HCT116 (cell line): ENCODE results near the gene UPP1. TPM values are rescaled to one million over a fixed set of nuclear protein-coding genes. Genes with fewer than 3 reads are reported as not detected.

Experiments
- ATAC-seq: fragments of 200-7000 bp; cut with Tn5 transposase; 2 replicates; pipeline ENCODE4 v1.9.1; 2020; ENCODE audit warnings: mild to moderate bottlenecking, moderate library complexity
- BruUV-seq: library from RNA; stranded (reverse); fragments of 400-500 nt; replicated peaks from 2 replicates; lab custom pipeline; 2021; lab: Mats Ljungman, UMichigan
- CTCF ChIA-PET: fragments of 300-600 bp; sonication (Branson Sonifier 250); formaldehyde crosslinking; loops from one replicate; lab custom pipeline; 2021; ENCODE audit warnings: antibody characterized with exemption; lab: Charles Lee
- POLR2A ChIA-PET: fragments of 300-600, 350-600 bp; sonication (Branson Sonifier 250); formaldehyde crosslinking; loops from one replicate; lab custom pipeline; 2021; ENCODE audit warnings: antibody characterized with exemption; lab: Charles Lee
- RAD21 ChIA-PET, 2 experiments: fragments of 300-600 bp; sonication (Branson Sonifier 250); formaldehyde crosslinking; loops; one replicate each; lab custom pipeline; 2023; ENCODE audit warnings: low total read pairs in 2 of 2; ENCODE audit not compliant: uncharacterized antibody in 2 of 2, unreplicated experiment in 2 of 2, low non-redundant PET in 1 of 2; lab: Charles Lee
- DNase-seq: peaks from one replicate; pipeline ENCODE4 v3.0.0-alpha.2; 2010; ENCODE audit warnings: low read depth, low spot score
- H2AFZ ChIP-seq: fragments of 200-600 bp; shearing (Covaris generic), sonication (generic); 2 replicates; pipeline ENCODE4 v1.6.1; 2017; ENCODE audit warnings: low read depth, mixed run types, mixed read lengths, antibody characterized with exemption, low read length; ENCODE audit not compliant: poor library complexity, severe bottlenecking
- H3K27ac ChIP-seq: 2 replicates; pipeline ENCODE4 v1.5.1; 2012; ENCODE audit warnings: low read depth, low read length
- H3K27me3 ChIP-seq: fragments of 200-600 bp; sonication (generic); 2 replicates; pipeline ENCODE4 v1.6.1; 2016; ENCODE audit warnings: mixed run types, low read length, mixed read lengths; ENCODE audit not compliant: insufficient read depth
- H3K36me3 ChIP-seq, 2 experiments: fragments of 200-500 bp in 1 of 2; fragments of 200-600 bp in 1 of 2; sonication (Bioruptor generic) in 1 of 2; sonication (generic) in 1 of 2; 2 replicates each; pipeline versions ENCODE4 v1.5.1 to v1.6.1; 2014 to 2016; ENCODE audit warnings: low read length in 2 of 2, inconsistent platforms in 1 of 2, mixed read lengths in 1 of 2, mixed run types in 1 of 2; ENCODE audit not compliant: insufficient read depth in 2 of 2, control insufficient read depth in 1 of 2
- H3K4me1 ChIP-seq, 2 experiments: fragments of 200-600 bp in 1 of 2; sonication (generic) in 1 of 2; 2 replicates each; pipeline versions ENCODE4 v1.5.1 to v1.6.1; 2012 to 2017; ENCODE audit warnings: low read length in 2 of 2, inconsistent platforms in 1 of 2, mild to moderate bottlenecking in 1 of 2, mixed read lengths in 1 of 2, mixed run types in 1 of 2, moderate library complexity in 1 of 2; ENCODE audit not compliant: insufficient read depth in 2 of 2, control insufficient read depth in 1 of 2
- H3K4me2 ChIP-seq: fragments of 200-600 bp; sonication (generic); 2 replicates; pipeline ENCODE4 v1.6.1; 2017; ENCODE audit warnings: mixed run types, low read length, mixed read lengths
- H3K4me3 ChIP-seq, 2 experiments: fragments of 200-600 bp in 1 of 2; sonication (generic) in 1 of 2; replicated peaks in 1 of 2; 2 replicates each; pipeline ENCODE4 v1.5.1; 2011 to 2016; ENCODE audit warnings: low read length in 2 of 2, control low read depth in 1 of 2, low read depth in 1 of 2, mild to moderate bottlenecking in 1 of 2, mixed read lengths in 1 of 2, mixed run types in 1 of 2
- H3K79me2 ChIP-seq: fragments of 200-600 bp; sonication (generic); 2 replicates; pipeline ENCODE4 v1.6.1; 2017; ENCODE audit warnings: mild to moderate bottlenecking, mixed run types, low read length, moderate library complexity, mixed read lengths; ENCODE audit not compliant: insufficient read depth
- H3K9ac ChIP-seq: fragments of 200-600 bp; sonication (generic); 2 replicates; pipeline ENCODE4 v1.6.1; 2016; ENCODE audit warnings: low read length, mixed read lengths
- H3K9me2 ChIP-seq: fragments of 200-600 bp; sonication (generic), shearing (Covaris generic); 2 replicates; pipeline ENCODE4 v1.6.1; 2017; ENCODE audit warnings: mixed run types, mild to moderate bottlenecking, moderate library complexity; ENCODE audit not compliant: insufficient read depth
- H3K9me3 ChIP-seq, 2 experiments: fragments of 200-500 bp in 1 of 2; fragments of 200-600 bp in 1 of 2; sonication (Bioruptor generic) in 1 of 2; sonication (generic) in 1 of 2; 2 replicates each; pipeline ENCODE4 v1.6.1; 2014 to 2017; ENCODE audit warnings: low read length in 2 of 2, mixed read lengths in 2 of 2, inconsistent platforms in 1 of 2, low read depth in 1 of 2, mild to moderate bottlenecking in 1 of 2, mixed run types in 1 of 2, moderate library complexity in 1 of 2; ENCODE audit not compliant: control insufficient read depth in 1 of 2, insufficient read depth in 1 of 2
- H4K20me1 ChIP-seq: fragments of 200-600 bp; sonication (generic), shearing (Covaris generic); 2 replicates; pipeline ENCODE4 v1.6.1; 2017; ENCODE audit warnings: mixed run types, mild to moderate bottlenecking, moderate library complexity; ENCODE audit not compliant: insufficient read depth
- CEBPB ChIP-seq: IDR thresholded peaks from 2 replicates; pipeline ENCODE4 v1.6.1; 2012; ENCODE audit warnings: low read depth
- CTCF ChIP-seq, 3 experiments: fragments of 200-600 bp in 1 of 3; sonication (generic) in 1 of 3; IDR thresholded peaks in 2 of 3; conservative IDR thresholded peaks in 1 of 3; 2 replicates each; pipeline ENCODE4 v1.5.1; 2012 to 2017; ENCODE audit warnings: low read depth in 2 of 3, low read length in 2 of 3, antibody characterized with exemption in 1 of 3, borderline replicate concordance in 1 of 3, control low read depth in 1 of 3, mild to moderate bottlenecking in 1 of 3, mixed read lengths in 1 of 3, mixed run types in 1 of 3, moderate library complexity in 1 of 3; ENCODE audit not compliant: insufficient read depth in 1 of 3
- JUND ChIP-seq: IDR thresholded peaks from 2 replicates; pipeline ENCODE4 v1.6.1; 2012
- REST ChIP-seq: IDR thresholded peaks from 2 replicates; pipeline ENCODE4 v1.6.1; 2012; ENCODE audit warnings: low read depth
- intact Hi-C: fragments of 100-400 bp; cut with micrococcal nuclease; formaldehyde crosslinking; loops from 2 replicates; pipeline ENCODE4 v1.10.0; 2022
- total RNA-seq: library from RNA; stranded (reverse); gene quantifications from one replicate; pipeline ENCODE4 v1.2.1, GENCODE V29; 2021; ENCODE audit not compliant: unreplicated experiment

Gene UPP1
- total RNA-seq, 1 experiment from 2014 or later: 42.7 TPM

DNA sequence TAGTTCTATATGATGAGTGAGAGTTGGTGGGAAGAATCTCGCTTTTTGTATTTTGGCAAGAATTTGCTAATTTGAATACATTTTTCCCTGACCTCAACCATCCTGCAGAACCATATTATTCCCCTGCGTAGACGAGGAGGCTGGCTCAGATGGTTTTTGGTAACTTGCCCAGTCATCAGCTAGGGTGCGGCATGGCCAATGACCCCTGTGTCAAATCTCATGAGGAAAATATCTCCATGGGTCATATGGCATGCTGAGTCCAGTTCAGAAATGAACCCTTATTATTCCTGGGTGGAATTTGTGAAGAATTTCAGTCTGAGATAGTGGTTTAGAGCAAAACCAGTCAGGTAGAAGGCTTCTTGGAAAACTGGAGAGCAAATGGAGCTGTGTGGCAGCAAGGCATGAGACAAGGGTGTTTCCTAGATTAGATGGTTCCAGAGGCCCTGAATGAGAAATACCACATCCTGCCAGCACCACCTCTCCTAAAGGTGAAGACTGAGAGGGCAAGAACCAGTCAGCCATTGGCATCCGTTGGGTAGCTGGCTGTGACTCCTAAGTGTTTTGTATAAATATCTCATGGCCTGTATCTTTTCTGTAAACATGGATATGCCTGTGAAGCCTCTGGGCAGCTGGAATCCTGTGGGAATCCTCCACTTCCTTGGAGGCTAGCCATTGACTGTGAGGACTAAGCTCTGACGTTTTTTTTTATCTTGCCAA lies 5.8 kb upstream of the UPP1 start:
- ChIA-PET POLR2A (interaction anchor here (0.9 to 1.0 kb wide), 2 partner anchors 19 to 83 kb away, joined by 3 to 4 read pairs; no protein-coding TSS in a partner anchor), CTCF (no interaction called here), RAD21 (no interaction called here)
- no TSS peak for BruUV-seq
- 0 out of 2 replicates have a peak overlapping the region, but pooled peaks have one; percentile 7 for H3K9ac ChIP-seq
- H3K79me2 ChIP-seq: no peaks in the 10 kb centered on the region
- no peaks in the 10 kb centered on the region for H3K9me3 ChIP-seq
- no peak overlapping the region for H3K4me3 ChIP-seq
- intact Hi-C loops: no loop called here
- TF ChIP-seq CTCF (IDR thresholded peaks at IDR 0.05 in 2 of 3, conservative IDR thresholded peaks at IDR 0.05 in 1 of 3; ENCODE audit: borderline replicate concordance in 1 of 3, insufficient read depth in 1 of 3, low read depth in 2 of 3, low read length in 2 of 3) (no peak), CEBPB (no peak), REST (no peak), JUND (no peak)
- peak overlapping the region; percentile 51 for H2AFZ ChIP-seq
- DNase-seq (no peak), ATAC-seq (no peak)
- H3K27ac ChIP-seq: no peak overlapping the region
- H3K9me2 ChIP-seq: no peaks in the 10 kb centered on the region
- no peaks in the 10 kb centered on the region for H3K36me3 ChIP-seq
- H3K27me3 ChIP-seq: no peaks in the 10 kb centered on the region
- no peaks in the 10 kb centered on the region for H4K20me1 ChIP-seq
- peak overlapping the region; percentile 58 for H3K4me2 ChIP-seq
- peaks cover 49 to 65% of the 10 kb centered on the region in 2 experiments for H3K4me1 ChIP-seq
